Immature natural killer cell (primary cell): Measurements from ENCODE around the gene RAET1L. TPM values are rescaled to one million over a fixed set of nuclear protein-coding genes. Genes with fewer than 3 reads are reported as not detected.

ENCODE experiments used
- polyA plus RNA-seq, 3 donors: library from polyadenylated mRNA; unstranded; fragments of 300-500 nt; fragmentation: Illumina TruSeq; gene quantifications; one replicate each; pipeline ENCODE4 v1.2.3, GENCODE V29; 2021

The RAET1L gene
- polyA plus RNA-seq, 3 donors from 2014 or later, result not detected

Other genes starting within 250 kb of the RAET1L start
- gene LRP11, start 161.2 kb downstream of the RAET1L start, polyA plus RNA-seq, result under 1 TPM in 2 of 3 donors, not detected in 1; 0.34 to 0.73 TPM
- not detected for gene RAET1E, start 127.4 kb downstream of the RAET1L start, polyA plus RNA-seq
- gene RAET1G, start 102.4 kb downstream of the RAET1L start, polyA plus RNA-seq, result not detected
- under 1 TPM in 2 of 3 donors, not detected in 1; 0.83 to 0.88 TPM for gene ULBP2, start 83.5 kb downstream of the RAET1L start, polyA plus RNA-seq
- gene ULBP1, start 61.6 kb downstream of the RAET1L start, polyA plus RNA-seq, result not detected
- 1 to 10 TPM in 1 of 3 donors, under 1 TPM in 1, not detected in 1; 0.50 to 2.5 TPM for gene ULBP3, start 43.6 kb upstream of the RAET1L start, polyA plus RNA-seq
- under 1 TPM in 1 of 3 donors, not detected in 2; 0.38 TPM for gene PPP1R14C, start 117.5 kb upstream of the RAET1L start, polyA plus RNA-seq